DND-41 (cell line): ENCODE results near the gene PCDH9.
A peak's percentile ranks its signal among the peaks of the same experiment; 100 is the strongest.

Experiments used
- ATAC-seq: fragments of 200-7000 bp; cut with Tn5 transposase; 3 replicates; pipeline ENCODE4 v1.9.1; 2021; ENCODE audit warnings: low read depth; ENCODE audit not compliant: insufficient read depth
- DNase-seq: peaks from one replicate; pipeline ENCODE4 v3.0.0-alpha.2; 2020
- H2AFZ ChIP-seq: 2 replicates; pipeline ENCODE4 v1.6.0; 2012; ENCODE audit warnings: low read depth, low read length
- H3K27ac ChIP-seq: 2 replicates; pipeline ENCODE4 v1.5.1; 2012; ENCODE audit warnings: low read length, inconsistent platforms
- H3K27me3 ChIP-seq: fragments of 200-600 bp; sonication (generic); 2 replicates; pipeline ENCODE4 v1.6.0; 2012; ENCODE audit warnings: low read length, mild to moderate bottlenecking, inconsistent platforms; ENCODE audit not compliant: insufficient read depth, poor library complexity
- H3K36me3 ChIP-seq: 2 replicates; pipeline ENCODE4 v1.5.1; 2012; ENCODE audit warnings: low read length, inconsistent platforms; ENCODE audit not compliant: insufficient read depth
- H3K4me1 ChIP-seq: 2 replicates; pipeline ENCODE4 v1.5.1; 2012; ENCODE audit warnings: mild to moderate bottlenecking, low read length; ENCODE audit not compliant: insufficient read depth
- H3K4me2 ChIP-seq: 2 replicates; pipeline ENCODE4 v1.6.0; 2012; ENCODE audit warnings: mild to moderate bottlenecking, moderate library complexity, low read length, inconsistent platforms; ENCODE audit not compliant: insufficient read depth
- H3K4me3 ChIP-seq, 2 experiments: fragments of 200-600 bp in 1 of 2; shearing (Covaris generic) in 1 of 2; 2 replicates each; pipeline ENCODE4 v1.5.1; 2012 to 2016; ENCODE audit warnings: inconsistent platforms in 2 of 2, low read length in 2 of 2, mild to moderate bottlenecking in 2 of 2, low read depth in 1 of 2, moderate library complexity in 1 of 2
- H3K79me2 ChIP-seq: 2 replicates; pipeline ENCODE4 v1.6.0; 2012; ENCODE audit warnings: low read length, inconsistent platforms; ENCODE audit not compliant: insufficient read depth
- H3K9ac ChIP-seq: 2 replicates; pipeline ENCODE4 v1.6.0; 2012; ENCODE audit warnings: low read depth, mild to moderate bottlenecking, inconsistent platforms, low read length, moderate library complexity
- H3K9me3 ChIP-seq: 2 replicates; pipeline ENCODE4 v1.5.1; 2012; ENCODE audit warnings: low read length, moderate library complexity, mild to moderate bottlenecking, inconsistent platforms; ENCODE audit not compliant: insufficient read depth, severe bottlenecking
- H4K20me1 ChIP-seq: 2 replicates; pipeline ENCODE4 v1.6.0; 2012; ENCODE audit warnings: low read length; ENCODE audit not compliant: insufficient read depth
- CTCF ChIP-seq: IDR thresholded peaks from 2 replicates; pipeline ENCODE4 v1.5.1; 2012; ENCODE audit warnings: borderline replicate concordance, low read length, moderate library complexity, mild to moderate bottlenecking; ENCODE audit not compliant: poor library complexity, severe bottlenecking; ENCODE audit errors: extremely low read depth
- EZH2 ChIP-seq: IDR thresholded peaks from 3 replicates; pipeline ENCODE4 v1.6.1; 2012; ENCODE audit warnings: borderline replicate concordance, low read depth, mild to moderate bottlenecking, moderate library complexity, low read length, inconsistent platforms; ENCODE audit not compliant: severe bottlenecking

PCDH9 gene

GRCh38 chr13:66967811-66968597, 262.1 kb downstream of the PCDH9 start:
- Histone ChIP-seq H3K79me2 (no peaks in the 10 kb centered on the region), H2AFZ (0 out of 2 replicates have a peak overlapping the region, but pooled peaks have one; percentile 22), H4K20me1 (no peaks in the 10 kb centered on the region), H3K27me3 (no peaks in the 10 kb centered on the region), H3K9ac (no peak overlapping the region), H3K9me3 (no peaks in the 10 kb centered on the region), H3K4me3 (no peak overlapping the region), H3K36me3 (no peaks in the 10 kb centered on the region), H3K4me2 (no peak overlapping the region), H3K27ac (no peak overlapping the region), H3K4me1 (no peaks in the 10 kb centered on the region)
- TF ChIP-seq EZH2: no peak
- no peak for TF ChIP-seq CTCF
- no peak for DNase-seq
- ATAC-seq: no peak

- TF ChIP-seq EZH2 (no peak), CTCF (no peak)
- ATAC-seq: no peak
Measured at GRCh38 chr13:66965181-66965580, 265.0 kb downstream of the PCDH9 start.

GRCh38 chr13:66962953-66963352, 267.2 kb downstream of the PCDH9 start:
- no peak overlapping the region for H2AFZ ChIP-seq
- no peaks in the 10 kb centered on the region for H3K36me3 ChIP-seq
- TF ChIP-seq CTCF (no peak), EZH2 (no peak)
- no peaks in the 10 kb centered on the region for H3K9me3 ChIP-seq
- H3K4me1 ChIP-seq: no peaks in the 10 kb centered on the region
- H3K27me3 ChIP-seq: no peaks in the 10 kb centered on the region
- DNase-seq (no peak), ATAC-seq (no peak)
- H3K79me2 ChIP-seq: no peaks in the 10 kb centered on the region
- H4K20me1 ChIP-seq: no peaks in the 10 kb centered on the region
- no peak overlapping the region for H3K9ac ChIP-seq
- H3K4me3 ChIP-seq: no peak overlapping the region
- H3K4me2 ChIP-seq: no peak overlapping the region
- no peak overlapping the region for H3K27ac ChIP-seq

More at GRCh38 chr13:66965181-66965580, 265.0 kb downstream of the PCDH9 start:
- Histone ChIP-seq H3K4me3 (no peak overlapping the region), H3K36me3 (no peaks in the 10 kb centered on the region), H3K4me1 (no peaks in the 10 kb centered on the region), H3K4me2 (no peak overlapping the region), H3K27ac (no peak overlapping the region), H3K27me3 (no peaks in the 10 kb centered on the region), H2AFZ (no peak overlapping the region), H4K20me1 (no peaks in the 10 kb centered on the region), H3K9me3 (no peaks in the 10 kb centered on the region), H3K79me2 (no peaks in the 10 kb centered on the region), H3K9ac (no peak overlapping the region)
- no peak for DNase-seq
